Astrocyte of the spinal cord (primary cell): ENCODE results near the gene OPCML.

ENCODE experiments used
- DNase-seq: peaks from one replicate; pipeline ENCODE4 v3.0.0; 2011; ENCODE audit warnings: low read depth, low spot score
- H3K4me3 ChIP-seq: 2 replicates; pipeline ENCODE4 v1.5.1; 2011; ENCODE audit warnings: low read depth, mild to moderate bottlenecking, low read length, moderate library complexity
- in situ Hi-C: cut with HindIII; loops from 2 replicates; pipeline ENCODE4 v1.10.0; 2017; ENCODE audit warnings: low sequenced_read_pairs
- TF ChIP-seq, protein P1 (sequence below): IDR thresholded peaks from 2 replicates; pipeline ENCODE4 v1.5.1; 2012; ENCODE audit warnings: low read depth, mild to moderate bottlenecking, low read length, inconsistent platforms

OPCML gene

DNA sequence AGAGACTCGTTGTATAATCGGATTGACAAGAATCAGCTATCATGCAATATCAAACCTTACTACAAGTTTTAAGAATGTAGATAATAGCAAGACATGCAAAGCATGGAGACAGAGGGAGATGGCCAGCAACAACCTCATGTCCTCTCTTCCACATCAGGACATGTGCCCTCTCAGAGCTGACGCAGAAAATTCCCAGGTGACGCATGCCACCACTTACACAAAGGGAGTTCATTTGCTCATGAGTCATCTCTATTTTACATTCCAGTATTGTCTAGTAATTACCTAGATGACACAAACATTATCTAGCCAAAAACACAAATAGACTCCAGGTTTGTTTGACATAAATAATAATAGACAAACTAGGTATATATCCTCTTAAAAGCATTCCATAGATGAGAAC is 38.1 kb upstream of the OPCML start:
- in situ Hi-C loops = no loop called here
- H3K4me3 ChIP-seq = no peak overlapping the region
- DNase-seq = no peak
- TF ChIP-seq, protein P1, sequence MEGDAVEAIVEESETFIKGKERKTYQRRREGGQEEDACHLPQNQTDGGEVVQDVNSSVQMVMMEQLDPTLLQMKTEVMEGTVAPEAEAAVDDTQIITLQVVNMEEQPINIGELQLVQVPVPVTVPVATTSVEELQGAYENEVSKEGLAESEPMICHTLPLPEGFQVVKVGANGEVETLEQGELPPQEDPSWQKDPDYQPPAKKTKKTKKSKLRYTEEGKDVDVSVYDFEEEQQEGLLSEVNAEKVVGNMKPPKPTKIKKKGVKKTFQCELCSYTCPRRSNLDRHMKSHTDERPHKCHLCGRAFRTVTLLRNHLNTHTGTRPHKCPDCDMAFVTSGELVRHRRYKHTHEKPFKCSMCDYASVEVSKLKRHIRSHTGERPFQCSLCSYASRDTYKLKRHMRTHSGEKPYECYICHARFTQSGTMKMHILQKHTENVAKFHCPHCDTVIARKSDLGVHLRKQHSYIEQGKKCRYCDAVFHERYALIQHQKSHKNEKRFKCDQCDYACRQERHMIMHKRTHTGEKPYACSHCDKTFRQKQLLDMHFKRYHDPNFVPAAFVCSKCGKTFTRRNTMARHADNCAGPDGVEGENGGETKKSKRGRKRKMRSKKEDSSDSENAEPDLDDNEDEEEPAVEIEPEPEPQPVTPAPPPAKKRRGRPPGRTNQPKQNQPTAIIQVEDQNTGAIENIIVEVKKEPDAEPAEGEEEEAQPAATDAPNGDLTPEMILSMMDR = no peak

DNA sequence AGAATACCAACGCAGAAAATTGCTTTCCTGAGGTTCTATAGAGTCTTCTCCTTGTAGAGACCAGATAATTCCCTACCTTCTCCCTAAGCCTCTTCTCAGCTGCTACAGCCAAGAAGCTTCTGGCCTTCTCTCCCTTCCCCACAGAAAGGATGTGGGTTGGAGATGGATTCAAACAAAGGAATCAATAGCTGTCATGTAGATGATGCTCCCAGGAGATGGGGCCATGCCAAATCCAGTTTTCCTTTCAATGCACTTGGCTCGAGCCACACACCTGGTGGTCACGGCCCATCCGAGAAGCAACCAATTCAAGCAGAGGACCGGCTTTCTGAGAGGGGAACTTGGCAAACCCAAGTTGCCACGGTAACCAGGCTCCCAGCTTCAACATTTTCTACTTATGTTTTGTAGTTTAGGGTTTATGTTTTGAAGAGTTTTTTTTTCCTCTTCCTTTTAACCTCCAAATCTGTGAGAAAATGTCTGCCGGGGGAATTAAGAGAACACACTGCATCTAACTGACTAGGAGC is 31.3 kb upstream of the OPCML start:
- TF ChIP-seq, protein P1 = no peak
- in situ Hi-C loops = no loop called here
- DNase-seq = no peak
- no peak overlapping the region for H3K4me3 ChIP-seq

DNA sequence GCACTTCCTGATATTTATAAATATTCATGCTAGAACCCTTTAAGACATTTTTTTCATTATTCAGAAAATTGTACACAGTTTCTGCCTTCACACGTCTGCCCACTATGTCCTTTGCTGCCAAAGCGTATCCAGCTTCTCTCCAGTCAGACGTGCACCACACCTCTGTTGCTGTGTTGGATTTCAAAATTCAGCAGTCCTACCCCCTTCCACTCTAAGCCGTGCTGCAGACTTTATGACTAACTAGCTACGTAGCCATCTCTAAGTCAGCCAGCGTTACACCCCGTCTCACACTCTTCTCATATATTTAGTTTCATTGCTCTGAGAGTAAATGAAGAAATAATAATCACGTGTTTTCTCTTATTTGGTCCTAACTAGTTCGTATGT is 28.2 kb upstream of the OPCML start:
- no peak overlapping the region for H3K4me3 ChIP-seq
- TF ChIP-seq, protein P1 = no peak
- in situ Hi-C loops = no loop called here
- no peak for DNase-seq

DNA sequence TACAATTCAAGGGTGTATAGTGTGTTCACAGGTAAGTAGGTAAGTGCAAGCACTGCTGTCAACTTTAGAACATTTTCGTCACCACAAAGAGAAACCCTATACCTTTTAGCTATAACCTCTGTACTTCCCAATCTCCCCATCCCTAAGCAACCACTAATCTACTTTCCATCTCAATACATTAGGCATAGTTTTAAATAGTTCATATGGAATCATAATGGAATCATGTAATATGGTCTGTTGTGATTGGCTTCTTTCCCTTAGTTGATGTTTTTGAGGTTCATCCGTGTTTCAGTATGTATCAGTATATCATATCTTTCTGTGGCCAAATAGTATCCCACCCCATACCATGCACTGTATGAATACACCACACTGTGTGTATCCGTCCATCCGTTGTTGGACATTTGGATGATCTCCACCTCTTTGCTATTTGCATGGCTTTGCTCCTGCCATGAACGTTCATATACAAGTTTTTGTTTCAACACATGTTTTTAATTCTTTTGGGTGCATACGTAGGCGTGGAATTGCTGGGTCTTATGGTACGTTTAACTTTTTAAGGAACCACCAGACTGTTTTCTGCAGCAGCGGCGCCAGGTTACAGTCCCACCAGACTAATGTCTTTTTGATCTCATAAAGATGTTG is 27.7 kb upstream of the OPCML start:
- no peak overlapping the region for H3K4me3 ChIP-seq
- TF ChIP-seq, protein P1 = no peak
- in situ Hi-C loops = no loop called here
- no peak for DNase-seq

DNA sequence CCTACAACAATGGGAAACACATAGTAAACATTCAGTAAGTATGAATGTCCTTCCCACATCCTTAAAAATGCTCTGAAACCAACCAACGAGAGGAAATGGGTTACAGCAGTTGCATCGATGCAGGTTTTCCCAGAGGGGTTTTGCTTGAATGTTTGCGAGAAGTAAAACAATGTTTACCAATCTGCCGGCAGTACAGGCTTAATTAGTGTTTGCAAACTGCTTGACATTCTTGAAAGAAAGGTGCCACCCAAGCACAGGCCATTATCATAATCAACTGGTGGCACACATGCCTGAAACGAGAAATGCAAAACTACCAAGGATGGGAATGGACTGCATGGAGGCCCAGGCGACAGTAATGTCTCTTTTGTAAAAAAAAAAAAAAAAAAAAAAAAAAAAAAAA is 27.1 kb upstream of the OPCML start:
- DNase-seq = no peak
- in situ Hi-C loops = no loop called here

DNA sequence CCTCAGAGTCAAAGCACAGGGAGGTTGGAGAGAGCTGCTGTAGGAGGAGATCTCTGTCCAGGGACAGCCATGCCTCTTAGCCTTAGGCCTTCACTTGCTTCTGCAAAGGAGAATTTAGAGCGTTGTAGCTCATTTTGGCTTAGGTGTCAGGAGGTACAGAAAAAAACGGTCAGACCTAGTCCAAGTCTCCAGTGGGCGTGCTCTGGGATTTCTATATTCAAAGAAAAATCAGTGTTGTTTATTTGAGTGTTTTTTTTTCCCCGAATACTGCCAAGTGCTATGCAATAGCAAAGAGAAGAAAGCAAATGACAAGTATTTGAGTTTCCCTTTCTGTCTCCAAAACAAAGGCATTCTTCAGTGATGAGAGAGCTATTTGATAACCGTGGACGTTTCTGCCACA is 22.7 kb upstream of the OPCML start:
- TF ChIP-seq, protein P1 = no peak
- no peak overlapping the region for H3K4me3 ChIP-seq
- no peak for DNase-seq
- in situ Hi-C loops = no loop called here

More for the DNA sequence above, 27.1 kb upstream of the OPCML start:
- H3K4me3 ChIP-seq = no peak overlapping the region
- TF ChIP-seq, protein P1 = no peak
